Colon (tissue), 2 donors: ENCODE results near the gene HEMK1.

Source experiments
- FAIRE-seq: peaks from 2 replicates; lab custom pipeline; 2012; peaks lifted over from hg19 to GRCh38; lab: Jason Lieb, UNC
- donor health status: control.
- donor health status: control.

Gene HEMK1

DNA sequence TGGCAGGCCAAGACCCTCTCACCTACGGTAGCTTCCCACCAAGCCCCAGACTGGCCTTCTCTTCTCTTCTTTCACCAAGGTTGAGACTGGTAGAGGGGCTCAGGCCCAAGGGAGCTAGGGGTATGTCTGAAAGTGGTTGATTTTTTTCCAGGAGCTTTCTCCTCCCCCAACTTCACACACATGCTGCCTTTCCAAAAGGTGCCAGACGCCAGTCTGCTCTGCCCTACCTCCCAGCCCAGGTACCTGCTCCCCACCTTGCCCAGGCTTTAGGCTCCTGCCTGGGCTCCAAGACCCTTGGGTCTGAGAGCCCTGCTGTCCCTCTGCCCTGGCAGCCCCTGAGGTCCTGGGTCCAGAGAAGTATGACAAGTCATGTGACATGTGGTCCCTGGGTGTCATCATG lies 76.1 kb downstream of the HEMK1 start:
- no peak for FAIRE-seq
